Peyer's patch (tissue), 4 donors: ENCODE data around the gene PPP1R15A.

ENCODE experiments used
- CTCF ChIP-seq, 6 experiments: fragments of 450-650 bp in 4 of 6; fragments of 200-600 bp in 2 of 6; sonication (generic) in 1 of 6; IDR thresholded peaks; one replicate each; pipeline ENCODE4 v1.5.1; 2017 to 2019; ENCODE audit warnings: antibody characterized with exemption in 6 of 6, mild to moderate bottlenecking in 3 of 6, moderate library complexity in 1 of 6
- POLR2A ChIP-seq, 2 donors: fragments of 450-650 bp; IDR thresholded peaks; one replicate each; pipeline ENCODE4 v1.5.1; 2017; ENCODE audit warnings: antibody characterized with exemption in 2 of 2, mild to moderate bottlenecking in 2 of 2, moderate library complexity in 2 of 2

- TF ChIP-seq POLR2A (IDR thresholded peaks at IDR 0.05) (no peak), CTCF (IDR thresholded peaks at IDR 0.05) (no peak)
Observed at GRCh38 chr19:48906324-48906723, 34.1 kb downstream of the PPP1R15A start.
